ENCODE data around the gene SOST. TPM values are rescaled to one million over a fixed set of nuclear protein-coding genes. Genes with fewer than 3 reads are reported as not detected.

Gene SOST
- polyA plus RNA-seq, 1 of the 3 experiments (the other 2 are of a cell fraction): not detected

GRCh38 chr17:43789482-43789881, 30.9 kb upstream of the SOST start:
- Histone ChIP-seq H3K36me3 (replicated peaks in 1 of 2; ENCODE audit: control insufficient read depth in 1 of 2, insufficient read depth in 2 of 2, low read length in 1 of 2) (no peaks in the 10 kb centered on the region), H3K9me3 (no peaks in the 10 kb centered on the region), H3K27ac (ENCODE audit: low read depth in 2 of 2, low read length in 1 of 2) (no peak overlapping the region), H2AFZ (ENCODE audit: low read depth) (no peak overlapping the region), H3K27me3 (ENCODE audit: insufficient read depth) (no peaks in the 10 kb centered on the region), H3F3A (replicated peaks; ENCODE audit: insufficient read depth) (peaks cover 18% of the 10 kb centered on the region), H4K20me1 (ENCODE audit: insufficient read depth) (no peaks in the 10 kb centered on the region), H3K4me3 (ENCODE audit: low read depth in 2 of 2, low read length in 1 of 2) (no peak overlapping the region), H3K4me1 (ENCODE audit: control insufficient read depth in 1 of 2, insufficient read depth in 2 of 2, low read depth in 1 of 2, low read length in 1 of 2) (peaks cover 0 to 7% of the 10 kb centered on the region in 2 experiments; a peak in 2 of 4 replicates), H3K9ac (no peak overlapping the region), H3K4me2 (no peak overlapping the region), H3K9me2 (no peaks in the 10 kb centered on the region), H3K79me2 (ENCODE audit: insufficient read depth) (no peaks in the 10 kb centered on the region)
- WGBS (ENCODE audit: low lambda C conversion rate): 83% methylated on average over 1 of the region's 1 CpG
- ChIA-PET CTCF (interaction anchor here (1.0 to 2.7 kb wide), 5 partner anchors 23 to 95 kb away, joined by 3 to 10 read pairs (median 5); partner anchors contain the start of gene CD300LG), POLR2A (no interaction called here)
- DNase-seq: no peak
- TF ChIP-seq SMC3 (IDR thresholded peaks at IDR 0.05; ENCODE audit: low read depth, low read length) (no peak), JUND (IDR thresholded peaks at IDR 0.05) (no peak), TCF12 (IDR thresholded peaks at IDR 0.05) (no peak), EZH2phosphoT487 (IDR thresholded peaks at IDR 0.05; ENCODE audit: borderline replicate concordance, low read depth) (no peak), REST (IDR thresholded peaks at IDR 0.05; ENCODE audit: low read depth, low read length) (no peak), RAD21 (IDR thresholded peaks at IDR 0.05; ENCODE audit: low read length) (no peak), EP300 (IDR thresholded peaks at IDR 0.05; ENCODE audit: borderline replicate concordance in 1 of 2, low read depth in 1 of 2, low read length in 1 of 2) (no peak), MAX (IDR thresholded peaks at IDR 0.05; ENCODE audit: low read depth) (no peak), GABPA (IDR thresholded peaks at IDR 0.05; ENCODE audit: low read depth) (no peak), RFX5 (IDR thresholded peaks at IDR 0.05; ENCODE audit: low read length) (no peak), ZBTB33 (IDR thresholded peaks at IDR 0.05; ENCODE audit: borderline replicate concordance, low read depth) (no peak), ELF1 (IDR thresholded peaks at IDR 0.05) (no peak), TEAD4 (IDR thresholded peaks at IDR 0.05; ENCODE audit: borderline replicate concordance, insufficient read depth) (no peak), FOXM1 (IDR thresholded peaks at IDR 0.05; ENCODE audit: low read depth) (no peak), SIN3A (IDR thresholded peaks at IDR 0.05; ENCODE audit: borderline replicate concordance, low read depth, low read length) (no peak), RXRA (IDR thresholded peaks at IDR 0.05; ENCODE audit: borderline replicate concordance, low read depth) (no peak), TAF1 (IDR thresholded peaks at IDR 0.05; ENCODE audit: borderline replicate concordance, low read depth, low read length) (no peak)
- TF ChIP-seq, protein P1, sequence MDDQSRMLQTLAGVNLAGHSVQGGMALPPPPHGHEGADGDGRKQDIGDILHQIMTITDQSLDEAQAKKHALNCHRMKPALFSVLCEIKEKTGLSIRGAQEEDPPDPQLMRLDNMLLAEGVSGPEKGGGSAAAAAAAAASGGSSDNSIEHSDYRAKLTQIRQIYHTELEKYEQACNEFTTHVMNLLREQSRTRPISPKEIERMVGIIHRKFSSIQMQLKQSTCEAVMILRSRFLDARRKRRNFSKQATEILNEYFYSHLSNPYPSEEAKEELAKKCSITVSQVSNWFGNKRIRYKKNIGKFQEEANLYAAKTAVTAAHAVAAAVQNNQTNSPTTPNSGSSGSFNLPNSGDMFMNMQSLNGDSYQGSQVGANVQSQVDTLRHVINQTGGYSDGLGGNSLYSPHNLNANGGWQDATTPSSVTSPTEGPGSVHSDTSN (IDR thresholded peaks at IDR 0.05): no peak
